ENCODE measurements around the gene OSM.

- TF ChIP-seq, protein P1, sequence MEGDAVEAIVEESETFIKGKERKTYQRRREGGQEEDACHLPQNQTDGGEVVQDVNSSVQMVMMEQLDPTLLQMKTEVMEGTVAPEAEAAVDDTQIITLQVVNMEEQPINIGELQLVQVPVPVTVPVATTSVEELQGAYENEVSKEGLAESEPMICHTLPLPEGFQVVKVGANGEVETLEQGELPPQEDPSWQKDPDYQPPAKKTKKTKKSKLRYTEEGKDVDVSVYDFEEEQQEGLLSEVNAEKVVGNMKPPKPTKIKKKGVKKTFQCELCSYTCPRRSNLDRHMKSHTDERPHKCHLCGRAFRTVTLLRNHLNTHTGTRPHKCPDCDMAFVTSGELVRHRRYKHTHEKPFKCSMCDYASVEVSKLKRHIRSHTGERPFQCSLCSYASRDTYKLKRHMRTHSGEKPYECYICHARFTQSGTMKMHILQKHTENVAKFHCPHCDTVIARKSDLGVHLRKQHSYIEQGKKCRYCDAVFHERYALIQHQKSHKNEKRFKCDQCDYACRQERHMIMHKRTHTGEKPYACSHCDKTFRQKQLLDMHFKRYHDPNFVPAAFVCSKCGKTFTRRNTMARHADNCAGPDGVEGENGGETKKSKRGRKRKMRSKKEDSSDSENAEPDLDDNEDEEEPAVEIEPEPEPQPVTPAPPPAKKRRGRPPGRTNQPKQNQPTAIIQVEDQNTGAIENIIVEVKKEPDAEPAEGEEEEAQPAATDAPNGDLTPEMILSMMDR (IDR thresholded peaks at IDR 0.05; ENCODE audit: low read depth, low read length, missing input control) = no peak
- TF ChIP-seq TAF1 (conservative IDR thresholded peaks at IDR 0.05) (no peak), NR2F2 (IDR thresholded peaks at IDR 0.05) (no peak), GABPA (IDR thresholded peaks at IDR 0.05 in 1 of 2, conservative IDR thresholded peaks at IDR 0.05 in 1 of 2) (no peak), YY1 (IDR thresholded peaks at IDR 0.05) (no peak), RAD21 (IDR thresholded peaks at IDR 0.05) (no peak), MAX (IDR thresholded peaks at IDR 0.05) (no peak), EGR1 (IDR thresholded peaks at IDR 0.05; ENCODE audit: low read depth in 2 of 2) (no peak), JUND (IDR thresholded peaks at IDR 0.05) (no peak)
Observed at GRCh38 chr22:30296324-30296723, 29.7 kb upstream of the OSM start.

Data from liver (tissue), 3 donors.